Upper lobe of left lung (tissue), 4 donors: ENCODE data around the gene CRTAC1.

Source experiments
- POLR2A ChIP-seq, 4 donors: fragments of 450-650 bp; IDR thresholded peaks; one replicate each; pipeline ENCODE4 v1.5.1; 2016 to 2017; ENCODE audit warnings: antibody characterized with exemption in 4 of 4, mild to moderate bottlenecking in 2 of 4
- POLR2AphosphoS5 ChIP-seq, 2 donors: sonication (generic); formaldehyde crosslinking; IDR thresholded peaks; one replicate each; pipeline ENCODE4 v1.5.1; 2017; ENCODE audit warnings: antibody characterized with exemption in 2 of 2
- TF ChIP-seq, protein P1 (sequence below), 6 experiments: fragments of 450-650 bp in 4 of 6; fragments of 200-600 bp in 2 of 6; sonication (generic) in 2 of 6; IDR thresholded peaks; one replicate each; pipeline ENCODE4 v1.5.1; 2016 to 2019; ENCODE audit warnings: antibody characterized with exemption in 6 of 6

DNA sequence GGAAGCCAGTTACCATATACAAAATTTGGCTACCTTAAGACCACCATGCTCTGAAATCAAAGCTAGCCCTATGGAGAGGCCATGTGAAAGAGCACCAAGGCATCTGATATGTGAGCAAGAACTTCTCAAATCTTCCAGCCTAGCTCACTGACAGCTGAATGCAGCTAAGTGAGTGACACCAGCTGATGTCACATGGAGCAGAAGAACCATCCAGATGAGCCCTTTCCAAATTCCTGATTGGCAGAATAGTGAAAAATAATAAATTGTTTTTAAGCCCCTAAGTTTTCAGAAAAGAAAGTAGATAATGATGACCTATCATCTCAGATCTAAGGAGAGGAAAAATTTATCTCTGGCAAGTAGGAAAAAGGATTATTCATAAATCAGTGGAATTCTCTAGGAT lies 85.6 kb downstream of the CRTAC1 start:
- TF ChIP-seq, protein P1, sequence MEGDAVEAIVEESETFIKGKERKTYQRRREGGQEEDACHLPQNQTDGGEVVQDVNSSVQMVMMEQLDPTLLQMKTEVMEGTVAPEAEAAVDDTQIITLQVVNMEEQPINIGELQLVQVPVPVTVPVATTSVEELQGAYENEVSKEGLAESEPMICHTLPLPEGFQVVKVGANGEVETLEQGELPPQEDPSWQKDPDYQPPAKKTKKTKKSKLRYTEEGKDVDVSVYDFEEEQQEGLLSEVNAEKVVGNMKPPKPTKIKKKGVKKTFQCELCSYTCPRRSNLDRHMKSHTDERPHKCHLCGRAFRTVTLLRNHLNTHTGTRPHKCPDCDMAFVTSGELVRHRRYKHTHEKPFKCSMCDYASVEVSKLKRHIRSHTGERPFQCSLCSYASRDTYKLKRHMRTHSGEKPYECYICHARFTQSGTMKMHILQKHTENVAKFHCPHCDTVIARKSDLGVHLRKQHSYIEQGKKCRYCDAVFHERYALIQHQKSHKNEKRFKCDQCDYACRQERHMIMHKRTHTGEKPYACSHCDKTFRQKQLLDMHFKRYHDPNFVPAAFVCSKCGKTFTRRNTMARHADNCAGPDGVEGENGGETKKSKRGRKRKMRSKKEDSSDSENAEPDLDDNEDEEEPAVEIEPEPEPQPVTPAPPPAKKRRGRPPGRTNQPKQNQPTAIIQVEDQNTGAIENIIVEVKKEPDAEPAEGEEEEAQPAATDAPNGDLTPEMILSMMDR (IDR thresholded peaks at IDR 0.05), result no peak
- TF ChIP-seq POLR2AphosphoS5 (IDR thresholded peaks at IDR 0.05) (no peak), POLR2A (IDR thresholded peaks at IDR 0.05) (no peak)
